ENCODE data around the gene INSC. TPM values are rescaled to one million over a fixed set of nuclear protein-coding genes. Genes with fewer than 3 reads are reported as not detected.

INSC gene
- total and polyA plus RNA-seq, 4 donors, result 0.63 to 1.3 (median 1.0) TPM

- ATAC-seq (ENCODE audit: low FRiP score), result no peak
- H3K36me3 ChIP-seq (ENCODE audit: control insufficient read depth in 1 of 2, insufficient read depth in 2 of 2, low read length in 1 of 2), result peaks cover 0 to 4% of the 10 kb centered on the region in 2 donors
- no peak for DNase-seq
- H3K27me3 ChIP-seq (ENCODE audit: control insufficient read depth in 1 of 2, insufficient read depth in 2 of 2, low read length in 1 of 2), result no peaks in the 10 kb centered on the region
- H3K4me1 ChIP-seq (ENCODE audit: control insufficient read depth in 1 of 2, insufficient read depth in 2 of 2, low read length in 2 of 2), result no peaks in the 10 kb centered on the region
- WGBS, 2 donors, result 85 to 89% methylated on average over 4 of the region's 4 CpGs
- H3K4me3 ChIP-seq (ENCODE audit: low read length in 2 of 2), result no peak overlapping the region
- intact Hi-C loops (cut with DNase I), result no loop called here
- no peak overlapping the region for H3K27ac ChIP-seq (ENCODE audit: low read depth in 1 of 2, low read length in 2 of 2)
- no peaks in the 10 kb centered on the region for H3K9me3 ChIP-seq (ENCODE audit: control insufficient read depth, low read length)
These were observed 102.7 kb downstream of the INSC start for GRCh38 chr11:15217416-15217815.

GRCh38 chr11:15222777-15223176 is 108.1 kb downstream of the INSC start:
- ATAC-seq (ENCODE audit: low FRiP score), result no peak

GRCh38 chr11:15223318-15223717 is 108.6 kb downstream of the INSC start:
- Histone ChIP-seq H3K27me3 (ENCODE audit: control insufficient read depth in 1 of 2, insufficient read depth in 2 of 2, low read length in 1 of 2) (no peaks in the 10 kb centered on the region), H3K9me3 (ENCODE audit: control insufficient read depth, low read length) (no peaks in the 10 kb centered on the region), H3K4me1 (ENCODE audit: control insufficient read depth in 1 of 2, insufficient read depth in 2 of 2, low read length in 2 of 2) (no peaks in the 10 kb centered on the region), H3K4me3 (ENCODE audit: low read length in 2 of 2) (no peak overlapping the region), H3K36me3 (ENCODE audit: control insufficient read depth in 1 of 2, insufficient read depth in 2 of 2, low read length in 1 of 2) (peaks cover 0 to 2% of the 10 kb centered on the region in 2 donors), H3K27ac (ENCODE audit: low read depth in 1 of 2, low read length in 2 of 2) (no peak overlapping the region)
- DNase-seq (no peak), ATAC-seq (ENCODE audit: low FRiP score) (no peak)
- intact Hi-C loops (cut with DNase I), result no loop called here
- 91 to 96% methylated on average over 1 of the region's 1 CpG for WGBS, 2 donors

More at GRCh38 chr11:15222777-15223176, 108.1 kb downstream of the INSC start:
- intact Hi-C loops (cut with DNase I), result no loop called here
- Histone ChIP-seq H3K27ac (ENCODE audit: low read depth in 1 of 2, low read length in 2 of 2) (no peak overlapping the region), H3K4me1 (ENCODE audit: control insufficient read depth in 1 of 2, insufficient read depth in 2 of 2, low read length in 2 of 2) (no peaks in the 10 kb centered on the region), H3K36me3 (ENCODE audit: control insufficient read depth in 1 of 2, insufficient read depth in 2 of 2, low read length in 1 of 2) (peaks cover 0 to 2% of the 10 kb centered on the region in 2 donors), H3K9me3 (ENCODE audit: control insufficient read depth, low read length) (no peaks in the 10 kb centered on the region), H3K27me3 (ENCODE audit: control insufficient read depth in 1 of 2, insufficient read depth in 2 of 2, low read length in 1 of 2) (no peaks in the 10 kb centered on the region), H3K4me3 (ENCODE audit: low read length in 2 of 2) (no peak overlapping the region)
- no peak for DNase-seq
- WGBS, 2 donors, result 96 to 99% methylated on average over 1 of the region's 1 CpG

GRCh38 chr11:15224466-15224865 is 109.7 kb downstream of the INSC start:
- 84 to 85% methylated on average over 3 of the region's 3 CpGs for WGBS, 2 donors
- H3K4me1 ChIP-seq (ENCODE audit: control insufficient read depth in 1 of 2, insufficient read depth in 2 of 2, low read length in 2 of 2), result no peaks in the 10 kb centered on the region
- no peaks in the 10 kb centered on the region for H3K27me3 ChIP-seq (ENCODE audit: control insufficient read depth in 1 of 2, insufficient read depth in 2 of 2, low read length in 1 of 2)
- intact Hi-C loops (cut with DNase I), result no loop called here
- ATAC-seq (ENCODE audit: low FRiP score), result no peak
- peaks cover 0 to 2% of the 10 kb centered on the region in 2 donors for H3K36me3 ChIP-seq (ENCODE audit: control insufficient read depth in 1 of 2, insufficient read depth in 2 of 2, low read length in 1 of 2)
- no peak for DNase-seq
- H3K27ac ChIP-seq (ENCODE audit: low read depth in 1 of 2, low read length in 2 of 2), result no peak overlapping the region
- no peaks in the 10 kb centered on the region for H3K9me3 ChIP-seq (ENCODE audit: control insufficient read depth, low read length)
- H3K4me3 ChIP-seq (ENCODE audit: low read length in 2 of 2), result no peak overlapping the region

DNA sequence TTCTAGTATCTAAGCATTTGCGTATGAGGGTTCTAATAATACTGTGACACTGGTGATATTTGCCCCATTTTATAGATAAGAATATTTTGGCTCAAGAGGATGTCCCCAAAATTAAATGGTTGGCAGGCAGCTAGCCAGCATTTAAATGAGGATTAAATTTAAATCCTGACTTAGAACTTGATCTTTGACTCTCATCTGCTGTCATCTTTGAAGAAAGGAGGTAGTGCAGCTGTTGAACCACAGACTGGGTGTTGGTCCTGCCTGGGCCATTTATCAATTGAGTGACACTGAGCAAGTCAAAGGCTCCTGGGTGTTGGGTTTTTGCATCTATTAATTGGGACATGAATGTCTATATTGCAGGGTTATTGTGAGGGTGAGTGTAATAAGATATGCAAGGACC is 112.3 kb downstream of the INSC start:
- no peaks in the 10 kb centered on the region for H3K27me3 ChIP-seq (ENCODE audit: control insufficient read depth in 1 of 2, insufficient read depth in 2 of 2, low read length in 1 of 2)
- ATAC-seq (ENCODE audit: low FRiP score), result no peak
- no peaks in the 10 kb centered on the region for H3K9me3 ChIP-seq (ENCODE audit: control insufficient read depth, low read length)
- DNase-seq, result no peak
- no peaks in the 10 kb centered on the region for H3K4me1 ChIP-seq (ENCODE audit: control insufficient read depth in 1 of 2, insufficient read depth in 2 of 2, low read length in 2 of 2)
- H3K36me3 ChIP-seq (ENCODE audit: control insufficient read depth in 1 of 2, insufficient read depth in 2 of 2, low read length in 1 of 2), result peaks cover 0 to 5% of the 10 kb centered on the region in 2 donors
- H3K4me3 ChIP-seq (ENCODE audit: low read length in 2 of 2), result no peak overlapping the region
- H3K27ac ChIP-seq (ENCODE audit: low read depth in 1 of 2, low read length in 2 of 2), result no peak overlapping the region
- 94 to 96% methylated on average over 1 of the region's 1 CpG for WGBS, 2 donors
- intact Hi-C loops (cut with DNase I), result no loop called here

- intact Hi-C loops (cut with DNase I), result no loop called here
- Histone ChIP-seq H3K27me3 (ENCODE audit: control insufficient read depth in 1 of 2, insufficient read depth in 2 of 2, low read length in 1 of 2) (no peaks in the 10 kb centered on the region), H3K27ac (ENCODE audit: low read depth in 1 of 2, low read length in 2 of 2) (no peak overlapping the region), H3K4me1 (ENCODE audit: control insufficient read depth in 1 of 2, insufficient read depth in 2 of 2, low read length in 2 of 2) (no peaks in the 10 kb centered on the region), H3K4me3 (ENCODE audit: low read length in 2 of 2) (no peak overlapping the region), H3K36me3 (ENCODE audit: control insufficient read depth in 1 of 2, insufficient read depth in 2 of 2, low read length in 1 of 2) (peaks cover 0 to 5% of the 10 kb centered on the region in 2 donors), H3K9me3 (ENCODE audit: control insufficient read depth, low read length) (no peaks in the 10 kb centered on the region)
- 84 to 92% methylated on average over 8 of the region's 8 CpGs for WGBS, 2 donors
- DNase-seq (no peak), ATAC-seq (ENCODE audit: low FRiP score) (no peak)
These were observed 113.7 kb downstream of the INSC start for GRCh38 chr11:15228331-15228849.

DNA sequence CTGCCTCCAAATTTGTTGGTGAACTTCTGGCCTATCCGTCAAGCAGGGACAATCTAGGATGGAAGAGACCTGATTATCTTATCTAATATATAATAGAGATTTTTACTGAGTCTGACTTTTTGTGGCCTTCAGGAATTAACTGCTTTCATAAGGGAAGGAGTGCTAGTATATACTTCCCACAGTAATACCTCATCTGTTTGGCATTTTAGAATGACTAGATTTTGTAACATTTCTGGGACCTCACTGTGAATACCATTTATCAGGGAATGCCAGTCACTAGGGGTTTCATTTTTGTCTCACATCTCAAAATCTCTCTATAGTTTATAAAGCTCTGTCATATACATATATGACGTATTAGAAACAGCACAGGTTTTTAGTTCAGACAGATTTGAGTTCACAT is 114.3 kb downstream of the INSC start:
- Histone ChIP-seq H3K4me1 (ENCODE audit: control insufficient read depth in 1 of 2, insufficient read depth in 2 of 2, low read length in 2 of 2) (no peaks in the 10 kb centered on the region), H3K4me3 (ENCODE audit: low read length in 2 of 2) (no peak overlapping the region), H3K9me3 (ENCODE audit: control insufficient read depth, low read length) (no peaks in the 10 kb centered on the region), H3K27me3 (ENCODE audit: control insufficient read depth in 1 of 2, insufficient read depth in 2 of 2, low read length in 1 of 2) (no peaks in the 10 kb centered on the region), H3K36me3 (ENCODE audit: control insufficient read depth in 1 of 2, insufficient read depth in 2 of 2, low read length in 1 of 2) (peaks cover 0 to 5% of the 10 kb centered on the region in 2 donors), H3K27ac (ENCODE audit: low read depth in 1 of 2, low read length in 2 of 2) (no peak overlapping the region)
- intact Hi-C loops (cut with DNase I), result no loop called here
- WGBS, 2 donors, result 0 to 94% methylated on average over 2 of the region's 2 CpGs
- ATAC-seq (ENCODE audit: low FRiP score) (no peak), DNase-seq (no peak)

DNA sequence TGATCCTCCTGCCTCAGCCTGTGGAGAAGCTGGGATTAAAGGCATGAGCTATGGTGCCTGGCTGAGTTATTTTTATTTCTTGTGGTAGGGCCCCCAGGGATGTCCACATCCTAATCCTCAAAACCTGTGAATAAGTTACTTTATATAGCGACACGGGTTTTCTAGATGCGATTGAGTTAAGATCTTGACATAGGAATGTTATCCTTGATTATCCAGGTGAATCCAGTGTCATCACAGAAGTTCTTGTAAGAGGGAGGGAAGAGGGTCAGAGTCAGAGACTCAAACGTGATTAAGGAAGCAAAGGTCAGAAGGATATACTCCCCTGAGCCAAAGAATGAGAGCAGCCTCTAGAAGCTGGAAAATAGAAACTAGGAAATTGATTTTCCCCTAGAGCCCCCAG is 117.8 kb downstream of the INSC start:
- no peak overlapping the region for H3K27ac ChIP-seq (ENCODE audit: low read depth in 1 of 2, low read length in 2 of 2)
- H3K27me3 ChIP-seq (ENCODE audit: control insufficient read depth in 1 of 2, insufficient read depth in 2 of 2, low read length in 1 of 2), result no peaks in the 10 kb centered on the region
- ATAC-seq (ENCODE audit: low FRiP score) (no peak), DNase-seq (no peak)
- no peaks in the 10 kb centered on the region for H3K9me3 ChIP-seq (ENCODE audit: control insufficient read depth, low read length)
- peaks cover 0 to 3% of the 10 kb centered on the region in 2 donors for H3K36me3 ChIP-seq (ENCODE audit: control insufficient read depth in 1 of 2, insufficient read depth in 2 of 2, low read length in 1 of 2)
- no peak overlapping the region for H3K4me3 ChIP-seq (ENCODE audit: low read length in 2 of 2)
- intact Hi-C loops (cut with DNase I), result no loop called here
- H3K4me1 ChIP-seq (ENCODE audit: control insufficient read depth in 1 of 2, insufficient read depth in 2 of 2, low read length in 2 of 2), result no peaks in the 10 kb centered on the region
- WGBS, 2 donors, result 78 to 84% methylated on average over 4 of the region's 4 CpGs

DNA sequence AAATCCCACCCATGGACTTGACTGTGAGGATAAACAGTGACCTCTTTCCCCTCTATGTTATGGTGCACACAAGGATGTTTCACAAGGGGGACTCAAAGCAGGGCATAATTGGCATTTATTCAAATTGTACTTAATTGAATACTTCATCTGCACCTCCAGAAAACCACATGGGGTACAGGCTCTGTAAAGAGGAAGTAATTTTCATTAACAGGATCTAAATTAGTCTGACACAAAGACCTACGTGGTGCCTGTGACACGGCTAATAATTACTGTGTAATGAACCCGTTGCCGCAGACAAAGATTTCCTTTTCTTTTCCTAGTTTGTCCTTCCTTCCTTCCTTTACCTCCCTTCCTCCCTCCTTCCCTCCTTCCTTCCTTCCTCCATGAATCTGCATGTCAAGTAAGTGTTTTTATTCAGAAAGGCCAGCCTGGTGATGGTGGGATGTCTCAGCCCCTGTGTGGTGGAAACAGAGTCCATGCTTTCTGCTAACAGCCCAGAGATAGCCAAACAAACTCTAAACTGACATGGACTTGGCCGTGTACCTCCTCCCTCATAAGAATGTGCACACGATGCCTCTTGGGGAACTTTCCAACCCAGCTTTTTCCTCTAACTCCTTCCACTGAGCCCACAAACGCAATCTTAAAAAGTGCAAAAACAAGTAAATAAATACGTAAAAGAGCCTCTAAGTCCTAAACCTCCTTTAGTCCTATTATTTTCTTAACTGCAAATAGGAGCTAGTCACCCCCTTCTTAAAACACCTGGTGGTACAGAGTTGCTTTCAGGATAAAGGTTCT is 118.8 kb downstream of the INSC start:
- intact Hi-C loops (cut with DNase I), result no loop called here
- no peaks in the 10 kb centered on the region for H3K9me3 ChIP-seq (ENCODE audit: control insufficient read depth, low read length)
- no peaks in the 10 kb centered on the region for H3K27me3 ChIP-seq (ENCODE audit: control insufficient read depth in 1 of 2, insufficient read depth in 2 of 2, low read length in 1 of 2)
- no peak overlapping the region for H3K27ac ChIP-seq (ENCODE audit: low read depth in 1 of 2, low read length in 2 of 2)
- ATAC-seq (ENCODE audit: low FRiP score) (no peak), DNase-seq (no peak)
- no peaks in the 10 kb centered on the region for H3K4me1 ChIP-seq (ENCODE audit: control insufficient read depth in 1 of 2, insufficient read depth in 2 of 2, low read length in 2 of 2)
- peaks cover 0 to 3% of the 10 kb centered on the region in 2 donors for H3K36me3 ChIP-seq (ENCODE audit: control insufficient read depth in 1 of 2, insufficient read depth in 2 of 2, low read length in 1 of 2)
- H3K4me3 ChIP-seq (ENCODE audit: low read length in 2 of 2), result no peak overlapping the region
- 68 to 72% methylated on average over 8 of the region's 8 CpGs for WGBS, 2 donors
